ENCODE results near the gene AGL. TPM values are rescaled to one million over a fixed set of nuclear protein-coding genes. Genes with fewer than 3 reads are reported as not detected.
A peak's percentile ranks its signal among the peaks of the same experiment; 100 is the strongest.

The AGL gene
- total and polyA plus RNA-seq, 2 of the 13 experiments (the other 11 are each of a cell fraction or from before 2014, with no cell fraction given), result 4.3 to 13.1 TPM

DNA sequence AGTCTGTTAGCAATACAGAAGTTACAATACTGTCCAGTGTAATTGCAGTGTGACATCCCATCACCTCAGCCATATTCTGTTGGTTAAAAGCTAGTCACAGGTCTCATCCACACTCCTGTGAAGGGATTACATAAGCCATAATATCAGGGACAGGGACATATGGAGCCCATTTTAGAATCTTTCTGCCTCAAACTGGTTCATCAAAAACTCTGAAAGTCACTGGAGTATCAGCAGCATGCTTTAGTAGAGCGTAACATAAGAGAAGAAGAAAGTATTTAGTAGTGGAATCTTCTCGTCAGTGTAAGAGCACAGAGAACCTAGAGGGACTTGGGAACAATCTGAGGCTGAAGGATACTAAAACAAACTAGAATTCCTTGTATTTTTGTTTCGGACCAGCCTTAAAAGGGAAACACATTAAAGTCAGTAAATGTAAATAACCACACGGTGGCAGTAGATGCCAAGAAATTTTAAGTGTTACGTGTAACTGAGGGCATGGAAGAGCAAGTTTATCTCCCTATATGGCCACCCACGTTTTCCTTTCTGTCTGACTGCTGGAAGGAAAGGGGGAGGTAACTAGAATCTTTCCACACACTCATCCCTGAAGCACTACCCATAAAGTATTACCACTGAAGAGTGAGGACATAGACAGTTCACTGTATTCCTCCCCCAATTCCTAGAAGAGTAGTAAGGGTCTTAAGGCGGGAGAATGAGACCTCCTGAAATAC lies 41.6 kb upstream of the AGL start (continued):
- TF ChIP-seq, protein P1, sequence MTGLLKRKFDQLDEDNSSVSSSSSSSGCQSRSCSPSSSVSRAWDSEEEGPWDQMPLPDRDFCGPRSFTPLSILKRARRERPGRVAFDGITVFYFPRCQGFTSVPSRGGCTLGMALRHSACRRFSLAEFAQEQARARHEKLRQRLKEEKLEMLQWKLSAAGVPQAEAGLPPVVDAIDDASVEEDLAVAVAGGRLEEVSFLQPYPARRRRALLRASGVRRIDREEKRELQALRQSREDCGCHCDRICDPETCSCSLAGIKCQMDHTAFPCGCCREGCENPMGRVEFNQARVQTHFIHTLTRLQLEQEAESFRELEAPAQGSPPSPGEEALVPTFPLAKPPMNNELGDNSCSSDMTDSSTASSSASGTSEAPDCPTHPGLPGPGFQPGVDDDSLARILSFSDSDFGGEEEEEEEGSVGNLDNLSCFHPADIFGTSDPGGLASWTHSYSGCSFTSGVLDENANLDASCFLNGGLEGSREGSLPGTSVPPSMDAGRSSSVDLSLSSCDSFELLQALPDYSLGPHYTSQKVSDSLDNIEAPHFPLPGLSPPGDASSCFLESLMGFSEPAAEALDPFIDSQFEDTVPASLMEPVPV (CRISPR knock-in tag; IDR thresholded peaks at IDR 0.05), result no peak
- TF ChIP-seq, protein P2, sequence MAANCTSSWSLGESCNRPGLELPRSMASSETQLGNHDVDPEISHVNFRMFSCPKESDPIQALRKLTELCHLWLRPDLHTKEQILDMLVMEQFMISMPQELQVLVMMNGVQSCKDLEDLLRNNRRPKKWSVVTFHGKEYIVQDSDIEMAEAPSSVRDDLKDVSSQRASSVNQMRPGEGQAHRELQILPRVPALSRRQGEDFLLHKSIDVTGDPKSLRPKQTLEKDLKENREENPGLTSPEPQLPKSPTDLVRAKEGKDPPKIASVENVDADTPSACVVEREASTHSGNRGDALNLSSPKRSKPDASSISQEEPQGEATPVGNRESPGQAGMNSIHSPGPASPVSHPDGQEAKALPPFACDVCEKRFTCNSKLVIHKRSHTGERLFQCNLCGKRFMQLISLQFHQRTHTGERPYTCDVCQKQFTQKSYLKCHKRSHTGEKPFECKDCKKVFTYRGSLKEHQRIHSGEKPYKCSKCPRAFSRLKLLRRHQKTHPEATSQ (CRISPR knock-in tag; IDR thresholded peaks at IDR 0.05; ENCODE audit: borderline replicate concordance), result 0 out of 2 replicates have a peak, but pooled peaks have one; percentile 23
- TF ChIP-seq SMC3 (IDR thresholded peaks at IDR 0.05; ENCODE audit: low read length) (peak; percentile 93), SNAPC2 (CRISPR knock-in tag; IDR thresholded peaks at IDR 0.05) (0 out of 2 replicates have a peak, but pooled peaks have one; percentile 23), ZIK1 (CRISPR knock-in tag; IDR thresholded peaks at IDR 0.05; ENCODE audit: borderline replicate concordance, low read depth) (no peak), MXD4 (CRISPR knock-in tag; IDR thresholded peaks at IDR 0.05) (peak; percentile 56), POLR2AphosphoS5 (IDR thresholded peaks at IDR 0.05; ENCODE audit: low read depth, low read length) (no peak), SUZ12 (IDR thresholded peaks at IDR 0.05; ENCODE audit: low read depth, low read length) (no peak), ZBTB3 (CRISPR knock-in tag; IDR thresholded peaks at IDR 0.05; ENCODE audit: borderline replicate concordance, low read depth) (no peak), MTF2 (CRISPR knock-in tag; IDR thresholded peaks at IDR 0.05; ENCODE audit: borderline replicate concordance) (no peak), HNRNPLL (IDR thresholded peaks at IDR 0.05; ENCODE audit: low read depth, low read length, poor library complexity, severe bottlenecking) (no peak)
- TF ChIP-seq, protein P3, sequence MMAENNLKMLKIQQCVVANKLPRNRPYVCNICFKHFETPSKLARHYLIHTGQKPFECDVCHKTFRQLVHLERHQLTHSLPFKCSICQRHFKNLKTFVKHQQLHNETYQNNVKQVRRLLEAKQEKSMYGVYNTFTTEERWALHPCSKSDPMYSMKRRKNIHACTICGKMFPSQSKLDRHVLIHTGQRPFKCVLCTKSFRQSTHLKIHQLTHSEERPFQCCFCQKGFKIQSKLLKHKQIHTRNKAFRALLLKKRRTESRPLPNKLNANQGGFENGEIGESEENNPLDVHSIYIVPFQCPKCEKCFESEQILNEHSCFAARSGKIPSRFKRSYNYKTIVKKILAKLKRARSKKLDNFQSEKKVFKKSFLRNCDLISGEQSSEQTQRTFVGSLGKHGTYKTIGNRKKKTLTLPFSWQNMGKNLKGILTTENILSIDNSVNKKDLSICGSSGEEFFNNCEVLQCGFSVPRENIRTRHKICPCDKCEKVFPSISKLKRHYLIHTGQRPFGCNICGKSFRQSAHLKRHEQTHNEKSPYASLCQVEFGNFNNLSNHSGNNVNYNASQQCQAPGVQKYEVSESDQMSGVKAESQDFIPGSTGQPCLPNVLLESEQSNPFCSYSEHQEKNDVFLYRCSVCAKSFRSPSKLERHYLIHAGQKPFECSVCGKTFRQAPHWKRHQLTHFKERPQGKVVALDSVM (CRISPR knock-in tag; IDR thresholded peaks at IDR 0.05), result no peak

Measured in HepG2 (cell line).